ENCODE results near the gene KLF5.

- TF ChIP-seq POLR2A (IDR thresholded peaks at IDR 0.05; ENCODE audit: low read depth, low read length) (no peak), CTCF (conservative IDR thresholded peaks at IDR 0.05; ENCODE audit: low read depth, low read length) (no peak)
These were observed 13.6 kb downstream of the KLF5 start for GRCh38 chr13:73072239-73072900.
